ENCODE data around the gene NAMPT.

DNA sequence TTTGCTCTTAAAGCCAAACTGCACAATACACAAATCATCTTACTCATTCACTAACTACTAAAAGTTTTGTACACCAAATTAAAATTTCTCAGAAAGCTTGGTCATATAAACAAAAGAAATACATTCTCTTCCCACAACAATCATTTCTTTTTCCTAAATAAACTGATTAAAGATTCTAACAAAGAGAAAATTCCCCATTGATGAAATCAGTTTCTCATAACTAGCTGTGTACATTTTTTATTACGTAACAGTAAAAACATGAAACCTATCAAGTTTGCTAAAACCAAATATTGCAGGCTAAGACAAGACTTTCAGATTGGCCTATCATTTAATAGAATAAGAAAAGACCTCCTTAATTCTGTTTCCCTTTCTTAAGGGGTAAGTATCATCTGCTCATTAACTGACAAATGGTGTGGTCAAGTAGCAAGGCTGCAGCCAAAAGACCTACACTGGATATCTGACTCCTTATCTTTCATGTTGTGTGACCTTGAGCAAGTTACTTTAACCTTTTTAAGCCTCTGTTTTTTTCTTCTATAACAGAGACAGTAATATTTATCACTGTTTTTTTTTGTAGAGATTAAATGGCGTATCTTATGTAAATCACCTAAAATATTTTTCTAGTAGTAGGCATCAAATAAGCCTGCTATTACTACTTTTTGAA lies 22.4 kb downstream of the NAMPT start:
- TF ChIP-seq, protein P1, sequence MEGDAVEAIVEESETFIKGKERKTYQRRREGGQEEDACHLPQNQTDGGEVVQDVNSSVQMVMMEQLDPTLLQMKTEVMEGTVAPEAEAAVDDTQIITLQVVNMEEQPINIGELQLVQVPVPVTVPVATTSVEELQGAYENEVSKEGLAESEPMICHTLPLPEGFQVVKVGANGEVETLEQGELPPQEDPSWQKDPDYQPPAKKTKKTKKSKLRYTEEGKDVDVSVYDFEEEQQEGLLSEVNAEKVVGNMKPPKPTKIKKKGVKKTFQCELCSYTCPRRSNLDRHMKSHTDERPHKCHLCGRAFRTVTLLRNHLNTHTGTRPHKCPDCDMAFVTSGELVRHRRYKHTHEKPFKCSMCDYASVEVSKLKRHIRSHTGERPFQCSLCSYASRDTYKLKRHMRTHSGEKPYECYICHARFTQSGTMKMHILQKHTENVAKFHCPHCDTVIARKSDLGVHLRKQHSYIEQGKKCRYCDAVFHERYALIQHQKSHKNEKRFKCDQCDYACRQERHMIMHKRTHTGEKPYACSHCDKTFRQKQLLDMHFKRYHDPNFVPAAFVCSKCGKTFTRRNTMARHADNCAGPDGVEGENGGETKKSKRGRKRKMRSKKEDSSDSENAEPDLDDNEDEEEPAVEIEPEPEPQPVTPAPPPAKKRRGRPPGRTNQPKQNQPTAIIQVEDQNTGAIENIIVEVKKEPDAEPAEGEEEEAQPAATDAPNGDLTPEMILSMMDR (IDR thresholded peaks at IDR 0.05), result no peak
- TF ChIP-seq POLR2A (IDR thresholded peaks at IDR 0.05), result no peak

Data from thyroid gland (tissue), 4 donors.